HG03378 (cell line): ENCODE results near the gene C17orf107.
A peak's percentile ranks its signal among the peaks of the same experiment; 100 is the strongest.
"Not testable (repeated sequence)": the region's sequence is repeated elsewhere in the genome, so short reads cannot be mapped to it uniquely, and the experiment has no call there.

Experiments
- ATAC-seq: cut with Tn5 transposase; IDR thresholded peaks from one replicate; pipeline ENCODE4 v1.9.1; 2021; ENCODE audit warnings: mild to moderate bottlenecking, moderate library complexity; ENCODE audit not compliant: unreplicated experiment

The C17orf107 gene

DNA sequence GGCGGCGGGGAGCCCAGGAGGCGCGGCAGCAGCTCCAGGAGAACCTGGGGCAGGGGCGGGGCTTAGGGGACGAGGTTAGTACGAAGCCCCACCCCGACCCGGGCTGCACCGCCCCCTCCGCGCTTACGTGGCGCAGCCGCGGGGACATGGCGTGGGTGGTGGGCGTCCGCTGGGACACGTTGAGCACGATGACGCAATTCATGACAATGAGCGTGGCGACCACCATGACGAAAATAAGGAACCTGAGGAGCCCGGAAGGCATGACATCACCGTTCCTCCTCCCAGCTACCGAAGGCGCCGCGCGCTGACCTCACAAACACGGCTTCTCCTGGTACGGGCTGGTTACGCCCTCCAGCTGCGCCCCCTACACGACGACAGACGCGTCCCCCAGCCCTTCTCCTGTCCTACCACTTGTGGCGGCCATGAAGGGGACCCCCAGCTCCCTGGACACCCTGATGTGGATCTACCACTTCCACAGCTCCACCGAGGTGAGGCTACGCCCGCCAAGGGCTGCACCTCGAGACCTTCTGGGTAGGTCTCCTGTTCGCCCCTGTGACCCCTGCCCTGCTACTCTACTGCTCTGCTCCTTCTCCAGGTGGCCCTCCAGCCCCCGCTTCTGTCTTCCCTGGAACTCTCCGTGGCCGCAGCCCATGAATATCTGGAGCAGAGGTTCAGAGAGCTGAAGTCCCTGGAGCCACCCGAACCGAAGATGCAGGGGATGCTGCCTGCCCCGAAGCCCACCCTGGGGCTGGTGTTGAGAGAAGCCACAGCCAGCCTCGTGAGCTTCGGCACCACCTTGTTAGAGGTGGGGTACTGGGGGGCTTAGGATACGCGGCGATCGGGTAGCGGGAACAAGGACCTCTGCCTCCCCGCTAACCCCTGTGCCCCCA is at the start of gene C17orf107:
Gene C17orf107 (plus strand): TSS at position 196 of the 890 bp plus-strand sequence. CDS start 227 bp downstream, at position 423.
- ATAC-seq: peak; percentile 40

DNA sequence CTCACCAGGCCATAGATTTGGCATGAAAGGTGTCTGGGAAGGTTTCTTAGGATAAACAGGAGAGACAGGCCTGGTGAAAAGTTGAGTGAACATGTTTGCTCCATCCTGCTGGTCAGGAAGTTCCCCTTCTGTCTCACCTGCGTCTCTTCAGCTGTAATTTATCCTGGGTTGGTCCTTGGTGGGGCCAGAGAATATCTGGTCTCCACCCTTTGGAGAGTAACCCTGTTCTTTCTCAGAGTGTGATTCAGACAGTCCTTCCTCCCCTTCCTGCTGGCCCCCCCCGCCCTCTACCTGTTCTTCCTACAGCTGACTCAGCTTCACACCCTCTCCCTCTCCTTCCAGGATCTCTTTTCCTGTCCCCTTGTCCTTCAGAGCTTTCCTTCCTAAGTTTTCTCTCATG is 49.1 kb upstream of the C17orf107 start:
- no peak for ATAC-seq

- ATAC-seq: no peak
Observed at GRCh38 chr17:4851084-4851483, 48.3 kb upstream of the C17orf107 start.

DNA sequence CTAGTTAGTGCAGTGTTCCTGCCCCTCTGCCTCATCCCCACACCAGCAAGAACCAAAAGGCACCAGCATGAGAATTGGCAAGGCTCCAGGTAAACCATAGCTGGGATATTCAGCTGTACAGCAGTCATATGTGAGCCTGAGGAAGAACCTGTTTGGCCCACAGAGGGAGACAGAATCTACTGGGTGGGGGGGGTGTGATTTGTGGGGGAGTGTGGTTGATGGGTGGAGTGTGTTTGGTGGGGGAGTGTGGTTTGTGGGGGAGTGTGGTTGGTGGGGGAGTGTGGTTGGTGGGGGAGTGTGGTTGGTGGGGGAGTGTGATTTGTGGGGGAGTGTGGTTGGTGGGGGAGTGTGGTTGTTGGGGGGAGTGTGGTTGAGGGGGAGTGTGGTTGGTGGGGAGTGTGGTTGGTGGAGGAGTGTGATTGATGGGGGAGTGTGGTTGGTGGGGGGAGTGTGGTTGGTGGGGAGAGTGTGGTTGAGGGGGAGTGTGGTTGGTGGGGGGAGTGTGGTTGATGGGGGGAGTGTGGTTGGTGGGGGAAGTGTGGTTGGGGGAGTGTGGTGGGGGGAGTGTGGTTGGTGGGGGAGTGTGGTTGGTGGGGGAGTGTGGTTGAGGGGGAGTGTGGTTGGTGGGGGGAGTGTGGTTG is 46.6 kb upstream of the C17orf107 start:
- ATAC-seq: no peak

DNA sequence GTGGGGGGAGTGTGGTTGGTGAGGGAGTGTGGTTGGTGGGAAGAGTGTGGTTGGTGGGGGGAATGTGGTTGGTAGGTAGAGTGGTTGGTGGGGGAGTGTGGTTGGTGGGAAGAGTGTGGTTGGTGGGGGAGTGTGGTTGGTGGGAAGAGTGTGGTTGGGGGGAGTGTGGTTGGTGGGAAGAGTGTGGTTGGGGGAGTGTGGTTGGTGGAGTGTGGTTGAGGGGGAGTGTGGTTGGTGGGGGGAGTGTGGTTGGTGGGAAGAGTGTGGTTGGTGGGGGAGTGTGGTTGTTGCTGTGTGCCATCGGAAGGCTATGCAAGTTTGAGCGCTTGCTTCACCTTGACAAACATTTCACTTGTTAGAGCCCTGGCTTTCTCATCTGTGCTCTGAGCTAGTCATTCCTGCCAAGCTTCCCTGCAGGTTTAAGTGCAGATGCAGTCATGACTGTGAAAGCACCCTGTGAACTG is 46.1 kb upstream of the C17orf107 start:
- ATAC-seq: no peak

- ATAC-seq: no peak
Observed at GRCh38 chr17:4854111-4854681, 45.1 kb upstream of the C17orf107 start.

GRCh38 chr17:4856271-4856936 is 42.9 kb upstream of the C17orf107 start:
- no peak for ATAC-seq

DNA sequence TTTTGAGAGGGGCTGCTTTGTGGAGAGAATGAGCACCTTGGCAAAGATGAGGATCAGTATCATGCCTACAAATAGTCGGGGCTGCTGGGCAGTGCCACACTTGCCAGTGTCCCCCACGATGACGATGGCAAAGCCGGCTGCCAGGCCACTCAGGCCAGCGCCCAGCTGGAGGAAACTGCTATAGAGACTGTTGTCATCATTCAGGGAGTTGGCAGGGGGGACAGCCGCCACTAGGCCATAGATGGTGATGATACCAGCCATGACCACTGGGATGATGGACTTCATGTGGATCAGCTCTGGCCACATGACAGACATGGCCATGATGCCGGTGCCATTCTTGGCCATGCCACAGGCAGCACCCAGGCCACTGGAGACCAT is 42.4 kb upstream of the C17orf107 start:
- ATAC-seq: no peak

GRCh38 chr17:4857347-4857746 is 42.0 kb upstream of the C17orf107 start:
- ATAC-seq: not testable (repeated sequence)

- ATAC-seq: no peak
Observed at GRCh38 chr17:4858068-4858881, 41.1 kb upstream of the C17orf107 start.

DNA sequence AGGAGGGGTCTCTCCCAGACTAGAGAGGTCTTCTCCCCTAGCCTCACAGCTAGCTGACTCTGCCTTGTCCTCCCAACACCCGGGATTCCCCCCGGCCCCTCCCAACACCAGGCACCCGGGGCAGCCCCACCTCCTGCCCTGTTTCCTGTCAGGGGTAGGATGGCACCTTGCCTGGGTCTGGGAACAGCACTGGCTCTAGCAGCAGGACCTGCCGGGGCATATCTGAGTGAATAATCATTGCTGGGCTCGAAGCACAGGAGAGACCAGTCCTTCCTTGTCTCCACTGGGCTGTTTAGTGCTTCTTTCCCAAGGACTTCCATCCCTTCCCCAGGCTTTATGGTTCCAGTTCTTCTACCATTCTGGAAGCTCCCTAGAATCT is 40.5 kb upstream of the C17orf107 start:
- no peak for ATAC-seq

DNA sequence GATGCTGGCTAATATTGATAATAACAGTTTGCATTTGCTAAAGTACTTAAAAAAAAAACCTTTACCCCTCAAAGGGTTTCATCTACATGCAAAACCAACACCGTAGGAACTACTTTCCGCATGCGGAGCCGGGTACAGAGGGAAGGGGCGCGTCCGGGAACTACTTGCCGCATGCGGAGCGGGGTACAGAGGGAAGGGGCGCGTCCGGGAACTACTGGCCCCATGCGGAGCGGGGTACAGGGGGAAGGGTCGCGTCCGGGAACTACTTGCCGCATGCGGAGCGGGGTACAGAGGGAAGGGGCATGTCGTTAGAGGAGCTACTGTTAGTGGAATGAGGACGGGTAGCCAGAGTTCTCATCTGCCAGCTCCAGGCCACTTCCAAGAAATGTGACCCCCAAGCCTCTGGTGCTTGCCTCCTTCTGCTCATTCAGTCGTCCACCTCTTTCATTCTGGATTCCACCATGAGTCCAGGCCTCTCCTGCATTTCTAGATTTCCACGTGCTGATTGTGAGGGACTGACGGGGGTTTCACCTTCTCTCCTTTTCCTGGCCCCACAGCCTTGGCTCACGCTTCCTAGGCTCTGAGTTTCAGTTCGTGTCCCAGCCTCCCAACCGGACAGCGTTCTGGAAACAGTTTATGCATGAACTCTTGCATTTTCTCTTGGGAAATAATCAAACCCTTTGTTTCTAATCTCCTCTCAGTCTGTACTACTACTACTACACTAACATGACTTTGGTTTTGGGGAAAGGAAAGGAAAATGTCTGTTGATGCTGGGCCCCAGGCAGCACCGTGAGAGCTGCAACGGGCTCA is 39.3 kb upstream of the C17orf107 start:
- no peak for ATAC-seq

DNA sequence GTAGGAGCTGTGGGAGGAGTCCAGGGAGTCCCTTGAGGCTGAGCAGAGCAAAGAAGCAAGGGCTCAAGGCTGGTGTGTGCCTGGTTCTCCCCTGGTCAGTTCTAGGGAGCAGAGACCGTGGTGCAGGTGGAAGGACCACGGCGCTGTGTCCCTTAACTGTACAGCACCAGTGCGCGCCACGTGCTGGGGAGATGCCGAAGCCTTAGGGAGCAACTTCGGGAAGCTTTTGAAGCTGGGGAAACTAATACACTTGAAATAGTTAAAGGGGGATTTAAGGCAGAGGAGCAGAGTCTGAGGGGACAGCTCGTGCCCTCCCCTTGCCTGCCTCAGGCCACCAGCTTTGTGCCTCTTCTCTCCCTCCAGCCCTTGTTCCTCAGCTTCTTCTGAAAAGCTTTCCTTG is 38.7 kb upstream of the C17orf107 start:
- ATAC-seq: no peak

- ATAC-seq: no peak
Observed at GRCh38 chr17:4861052-4861451, 38.3 kb upstream of the C17orf107 start.

DNA sequence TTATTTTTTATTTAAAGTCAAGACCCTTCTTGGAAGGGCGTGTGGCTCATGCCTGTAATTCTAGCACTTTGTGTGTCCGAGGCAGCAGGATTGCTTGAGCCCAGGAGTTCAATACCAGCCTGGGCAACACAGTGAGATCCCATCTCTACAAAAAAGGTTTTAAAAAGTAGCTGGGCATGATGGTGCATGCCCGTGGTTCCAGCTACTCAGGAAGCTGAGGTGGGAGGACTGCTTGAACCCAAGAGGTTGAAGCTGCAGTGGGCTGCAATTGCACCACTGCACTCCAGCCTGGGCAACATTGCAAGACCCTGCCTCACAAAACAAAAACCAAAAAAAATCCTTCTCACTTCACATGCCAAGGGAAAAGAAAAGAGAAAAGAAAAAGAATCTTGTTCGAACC is 36.6 kb upstream of the C17orf107 start:
- ATAC-seq: no peak

GRCh38 chr17:4863321-4863720 is 36.0 kb upstream of the C17orf107 start:
- no peak for ATAC-seq

DNA sequence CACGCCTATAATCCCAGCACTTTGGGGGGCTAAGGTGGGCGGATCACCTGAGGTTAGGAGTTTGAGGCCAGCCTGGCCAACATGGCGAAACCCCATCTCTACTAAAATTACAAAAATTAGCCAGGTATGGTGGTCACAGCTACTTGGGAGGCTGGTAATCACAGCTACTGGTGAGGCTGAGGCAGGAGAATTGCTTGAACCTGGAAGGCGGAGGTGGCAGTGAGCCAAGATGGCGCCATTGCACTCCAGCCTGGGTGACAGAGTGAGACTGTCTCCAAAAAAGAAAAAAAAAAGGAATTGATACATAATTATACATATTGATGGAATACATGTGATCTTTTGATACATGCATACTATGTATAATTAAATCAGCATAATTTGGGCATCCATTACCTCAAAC is 31.8 kb upstream of the C17orf107 start:
- ATAC-seq: not testable (repeated sequence)

DNA sequence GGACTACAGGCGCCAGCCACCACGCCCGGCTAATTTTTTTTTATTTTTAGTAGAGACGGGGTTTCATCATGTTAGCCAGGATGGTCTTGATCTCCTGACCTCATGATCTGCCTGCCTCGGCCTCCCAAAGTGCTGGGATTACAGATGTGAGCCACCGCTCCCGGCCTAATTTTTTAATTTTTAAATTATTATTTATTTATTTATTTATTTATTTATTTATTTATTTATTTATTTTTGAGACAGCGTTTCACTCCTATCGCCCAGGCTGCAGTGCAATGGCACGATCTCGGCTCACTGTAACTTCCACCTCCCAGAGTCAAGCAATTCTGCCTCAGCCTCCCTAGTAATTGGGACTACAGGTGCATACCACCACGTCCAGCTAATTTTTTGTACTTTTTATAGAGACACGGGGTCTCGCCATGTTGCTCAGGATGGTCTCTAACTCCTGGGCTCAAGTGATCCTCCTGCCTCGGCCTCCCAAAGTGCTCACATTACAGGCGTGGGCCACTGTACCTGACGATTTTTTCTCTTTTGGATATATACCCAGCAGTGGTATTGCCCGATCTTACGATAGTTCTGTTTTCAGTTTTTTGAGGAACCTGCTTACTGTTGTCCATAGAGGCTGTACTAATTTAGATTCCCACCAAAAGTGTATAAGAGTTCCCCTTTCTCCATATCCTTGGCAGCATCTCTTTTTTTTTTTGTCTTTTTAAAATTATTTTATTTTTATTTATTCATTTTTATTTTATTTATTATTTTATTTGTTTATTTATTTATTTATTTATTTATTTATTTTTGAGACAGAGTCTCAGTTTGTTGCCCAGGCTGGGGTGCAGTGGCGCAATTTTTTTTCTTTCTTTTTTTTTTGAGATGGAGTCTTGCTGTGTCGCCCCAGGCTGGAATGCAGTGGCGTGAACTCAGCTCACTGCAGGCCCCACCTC is 30.0 kb upstream of the C17orf107 start:
- not testable (repeated sequence) for ATAC-seq

DNA sequence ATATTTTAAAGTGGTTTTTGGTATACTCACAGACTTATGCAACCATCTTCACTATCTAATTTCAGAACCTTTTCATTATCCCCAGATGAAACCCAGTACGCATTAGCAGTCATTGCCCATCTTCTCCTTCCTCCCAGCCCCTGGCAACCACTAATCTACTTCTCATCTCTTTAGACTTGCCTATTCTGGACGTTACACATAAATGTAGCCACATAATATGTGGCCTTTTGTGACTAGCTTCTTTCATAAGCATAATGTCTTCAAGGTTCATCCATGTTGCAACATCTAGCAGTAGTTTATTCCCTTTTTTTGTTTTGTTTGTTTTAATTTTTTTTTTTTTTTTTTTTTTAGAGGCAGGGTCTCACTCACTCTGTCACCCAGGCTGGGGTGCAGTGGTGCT is 28.5 kb upstream of the C17orf107 start:
- ATAC-seq: no peak
